ENCODE results near the gene REPIN1.

Gene REPIN1

GRCh38 chr7:150412016-150412415 is 43.4 kb downstream of the REPIN1 start:
- TF ChIP-seq, protein P1, sequence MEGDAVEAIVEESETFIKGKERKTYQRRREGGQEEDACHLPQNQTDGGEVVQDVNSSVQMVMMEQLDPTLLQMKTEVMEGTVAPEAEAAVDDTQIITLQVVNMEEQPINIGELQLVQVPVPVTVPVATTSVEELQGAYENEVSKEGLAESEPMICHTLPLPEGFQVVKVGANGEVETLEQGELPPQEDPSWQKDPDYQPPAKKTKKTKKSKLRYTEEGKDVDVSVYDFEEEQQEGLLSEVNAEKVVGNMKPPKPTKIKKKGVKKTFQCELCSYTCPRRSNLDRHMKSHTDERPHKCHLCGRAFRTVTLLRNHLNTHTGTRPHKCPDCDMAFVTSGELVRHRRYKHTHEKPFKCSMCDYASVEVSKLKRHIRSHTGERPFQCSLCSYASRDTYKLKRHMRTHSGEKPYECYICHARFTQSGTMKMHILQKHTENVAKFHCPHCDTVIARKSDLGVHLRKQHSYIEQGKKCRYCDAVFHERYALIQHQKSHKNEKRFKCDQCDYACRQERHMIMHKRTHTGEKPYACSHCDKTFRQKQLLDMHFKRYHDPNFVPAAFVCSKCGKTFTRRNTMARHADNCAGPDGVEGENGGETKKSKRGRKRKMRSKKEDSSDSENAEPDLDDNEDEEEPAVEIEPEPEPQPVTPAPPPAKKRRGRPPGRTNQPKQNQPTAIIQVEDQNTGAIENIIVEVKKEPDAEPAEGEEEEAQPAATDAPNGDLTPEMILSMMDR (IDR thresholded peaks at IDR 0.05; ENCODE audit: borderline replicate concordance, insufficient read depth, low read depth, low read length) = no peak

DNA sequence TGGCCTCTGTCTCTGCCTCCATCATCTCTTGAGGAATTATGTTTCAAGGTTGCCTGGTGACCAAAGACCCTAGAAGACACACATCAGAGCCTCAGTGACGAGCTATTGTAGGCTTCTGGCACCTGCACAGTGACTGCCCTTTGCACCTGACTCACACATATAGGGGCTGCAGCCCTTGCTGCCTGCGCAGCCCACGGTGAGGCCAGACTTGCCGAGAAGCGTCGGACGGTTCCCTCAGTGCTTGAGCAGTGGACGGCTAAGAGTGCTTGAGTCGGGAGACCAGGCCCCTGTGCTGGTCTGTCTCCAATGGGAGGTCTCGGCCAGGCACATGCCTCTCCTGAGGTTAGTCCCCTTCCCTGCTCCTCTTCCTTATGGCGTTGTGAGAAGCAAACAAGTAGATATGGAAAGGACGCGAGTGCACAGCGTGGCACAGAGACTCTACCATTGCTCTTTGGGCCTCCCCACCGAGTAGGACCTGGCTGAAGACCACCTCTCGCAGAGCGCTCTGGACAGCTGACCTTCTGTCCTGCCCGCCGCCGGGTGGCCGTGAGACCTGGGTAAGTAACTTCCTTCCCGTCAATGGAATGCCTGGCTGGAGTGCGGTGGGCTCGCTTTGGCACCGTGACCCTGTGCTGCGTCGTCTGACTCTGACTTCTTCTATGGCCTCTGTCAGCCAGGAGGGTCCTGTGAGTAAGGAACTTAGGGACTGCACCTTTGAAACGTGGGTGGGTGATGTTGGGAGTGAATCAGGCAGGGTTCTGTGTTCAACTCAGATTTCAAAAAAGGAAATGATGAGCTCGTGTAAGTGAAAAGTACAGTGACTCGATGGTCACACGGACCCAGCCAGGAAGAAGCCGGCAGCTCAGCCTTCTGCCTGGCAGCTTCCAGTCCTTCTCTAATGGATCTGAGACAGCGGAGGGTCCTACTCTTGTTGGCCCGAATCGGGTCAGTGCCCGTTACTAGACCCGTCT is 44.2 kb downstream of the REPIN1 start:
- no peak overlapping the region for H3K4me3 ChIP-seq (ENCODE audit: low read depth, low read length)
- TF ChIP-seq, protein P1 (IDR thresholded peaks at IDR 0.05; ENCODE audit: borderline replicate concordance, insufficient read depth, low read depth, low read length) = no peak

More at GRCh38 chr7:150412016-150412415, 43.4 kb downstream of the REPIN1 start:
- H3K4me3 ChIP-seq (ENCODE audit: low read depth, low read length) = no peak overlapping the region

GRCh38 chr7:150413640-150414081 is 45.0 kb downstream of the REPIN1 start:
- TF ChIP-seq, protein P1 (IDR thresholded peaks at IDR 0.05; ENCODE audit: borderline replicate concordance, insufficient read depth, low read depth, low read length) = no peak
- H3K4me3 ChIP-seq (ENCODE audit: low read depth, low read length) = no peak overlapping the region

GRCh38 chr7:150415161-150416153 is 46.8 kb downstream of the REPIN1 start:
- no peak overlapping the region for H3K4me3 ChIP-seq (ENCODE audit: low read depth, low read length)
- TF ChIP-seq, protein P1 (IDR thresholded peaks at IDR 0.05; ENCODE audit: borderline replicate concordance, insufficient read depth, low read depth, low read length) = no peak

DNA sequence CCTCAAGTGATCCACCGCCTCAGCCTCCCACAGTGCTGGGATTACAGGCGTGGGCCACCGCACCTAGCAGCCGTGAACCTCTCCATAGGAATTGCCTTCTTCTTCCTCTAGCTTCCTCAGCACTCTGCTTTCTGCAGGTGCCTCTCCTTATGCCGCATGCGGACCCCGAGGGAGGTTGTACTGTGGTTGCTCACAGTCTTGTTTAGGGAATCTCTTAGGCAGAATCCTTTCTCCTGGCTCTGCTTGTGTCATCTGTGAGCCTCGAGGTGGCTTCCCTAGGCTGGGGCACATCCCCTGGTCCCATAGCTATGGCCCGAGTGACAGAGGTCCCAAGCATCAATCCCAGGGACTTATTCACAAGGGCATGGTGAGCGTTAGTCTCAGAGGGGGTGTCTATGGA is 48.6 kb downstream of the REPIN1 start:
- H3K4me3 ChIP-seq (ENCODE audit: low read depth, low read length) = no peak overlapping the region
- TF ChIP-seq, protein P1 (IDR thresholded peaks at IDR 0.05; ENCODE audit: borderline replicate concordance, insufficient read depth, low read depth, low read length) = no peak

DNA sequence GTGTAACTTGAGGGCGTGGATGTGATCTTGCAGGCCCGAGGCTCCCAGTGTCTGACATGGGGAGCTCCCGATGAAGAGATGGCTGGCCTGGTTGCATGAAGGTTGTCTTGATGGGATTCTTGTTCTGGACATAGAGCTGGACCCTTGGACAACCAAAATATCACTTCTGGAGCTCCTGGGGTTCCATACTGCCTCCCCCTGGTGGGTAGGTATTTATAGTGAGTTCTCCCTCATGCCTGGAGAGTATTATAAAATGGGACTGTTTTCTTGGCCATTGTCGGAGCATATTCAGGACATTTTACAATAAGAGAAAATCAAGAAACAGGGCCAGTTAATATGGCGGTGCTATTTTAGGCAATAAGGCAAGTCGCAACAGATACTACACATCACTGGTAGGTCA is 49.2 kb downstream of the REPIN1 start:
- no peak overlapping the region for H3K4me3 ChIP-seq (ENCODE audit: low read depth, low read length)
- TF ChIP-seq, protein P1 (IDR thresholded peaks at IDR 0.05; ENCODE audit: borderline replicate concordance, insufficient read depth, low read depth, low read length) = no peak
